Retinal pigment epithelial cell (primary cell): ENCODE results near the gene SHOX.
"Not testable (repeated sequence)": the region's sequence is repeated elsewhere in the genome, so short reads cannot be mapped to it uniquely, and the experiment has no call there.

Source experiments
- DNase-seq: peaks from one replicate; pipeline ENCODE4 v3.0.0-alpha.2; 2010; ENCODE audit warnings: low read depth
- H3K4me3 ChIP-seq: 2 replicates; pipeline ENCODE4 v1.5.1; 2011; ENCODE audit warnings: mild to moderate bottlenecking, low read length, control low read depth, moderate library complexity
- TF ChIP-seq, protein P1 (sequence below): conservative IDR thresholded peaks from 2 replicates; pipeline ENCODE4 v1.5.1; 2011; ENCODE audit warnings: low read depth, low read length, control low read depth, inconsistent platforms

The SHOX gene

DNA sequence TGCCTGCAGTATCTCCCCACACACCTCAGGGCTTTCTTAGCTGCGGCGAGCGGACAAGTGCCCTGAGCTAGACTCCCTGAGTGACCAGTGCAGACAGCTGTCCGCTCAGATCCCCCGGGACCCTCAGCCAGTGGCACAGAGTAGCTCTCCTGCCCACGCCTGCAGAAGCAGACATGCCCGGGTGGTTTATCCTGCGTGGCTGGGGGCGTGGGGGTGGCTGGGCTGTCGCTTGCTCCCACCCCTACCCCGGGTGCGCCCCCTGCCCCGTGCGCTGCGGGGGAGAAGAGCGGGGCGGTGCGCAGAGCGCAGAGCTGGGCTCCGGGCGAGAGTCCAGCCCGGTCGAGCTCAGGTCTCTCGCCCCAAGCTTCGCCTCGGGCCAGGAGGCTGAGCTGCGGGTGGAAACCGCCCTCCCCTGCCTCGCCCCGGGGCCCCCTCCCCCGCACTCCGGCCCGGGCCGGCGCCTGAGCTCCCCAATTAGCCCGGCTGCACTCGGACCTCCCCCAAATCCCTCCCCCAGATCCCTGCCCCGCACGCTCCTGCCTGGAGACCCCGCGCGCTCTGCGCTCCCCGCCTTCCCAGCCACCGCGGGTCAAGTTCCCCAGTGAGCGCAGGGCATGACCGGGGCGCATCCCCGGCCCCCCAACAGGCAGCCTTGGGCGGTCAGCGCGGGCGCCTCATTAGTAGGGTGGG lies 11.7 kb upstream of the SHOX start:
- no peak overlapping the region for H3K4me3 ChIP-seq
- TF ChIP-seq, protein P1, sequence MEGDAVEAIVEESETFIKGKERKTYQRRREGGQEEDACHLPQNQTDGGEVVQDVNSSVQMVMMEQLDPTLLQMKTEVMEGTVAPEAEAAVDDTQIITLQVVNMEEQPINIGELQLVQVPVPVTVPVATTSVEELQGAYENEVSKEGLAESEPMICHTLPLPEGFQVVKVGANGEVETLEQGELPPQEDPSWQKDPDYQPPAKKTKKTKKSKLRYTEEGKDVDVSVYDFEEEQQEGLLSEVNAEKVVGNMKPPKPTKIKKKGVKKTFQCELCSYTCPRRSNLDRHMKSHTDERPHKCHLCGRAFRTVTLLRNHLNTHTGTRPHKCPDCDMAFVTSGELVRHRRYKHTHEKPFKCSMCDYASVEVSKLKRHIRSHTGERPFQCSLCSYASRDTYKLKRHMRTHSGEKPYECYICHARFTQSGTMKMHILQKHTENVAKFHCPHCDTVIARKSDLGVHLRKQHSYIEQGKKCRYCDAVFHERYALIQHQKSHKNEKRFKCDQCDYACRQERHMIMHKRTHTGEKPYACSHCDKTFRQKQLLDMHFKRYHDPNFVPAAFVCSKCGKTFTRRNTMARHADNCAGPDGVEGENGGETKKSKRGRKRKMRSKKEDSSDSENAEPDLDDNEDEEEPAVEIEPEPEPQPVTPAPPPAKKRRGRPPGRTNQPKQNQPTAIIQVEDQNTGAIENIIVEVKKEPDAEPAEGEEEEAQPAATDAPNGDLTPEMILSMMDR = no peak
- DNase-seq = no peak

DNA sequence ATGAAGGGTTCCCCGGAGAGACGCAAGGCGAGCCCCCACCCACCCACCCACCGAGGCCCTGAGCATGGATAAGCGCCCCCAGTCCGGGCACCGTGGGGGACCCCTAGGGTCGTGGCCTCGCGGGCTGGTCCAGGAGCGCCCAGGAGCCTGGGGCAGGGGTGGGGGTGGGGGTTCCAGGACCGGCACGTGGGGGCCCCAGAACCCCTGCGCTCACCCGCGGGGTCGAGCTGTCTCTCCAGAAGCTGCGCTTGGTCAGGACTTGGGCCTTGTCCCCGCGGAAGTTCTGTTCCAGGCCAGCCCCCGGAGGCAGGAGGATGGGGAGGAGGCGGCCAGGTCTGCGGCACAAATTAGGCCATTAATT lies 11.2 kb upstream of the SHOX start:
- TF ChIP-seq, protein P1 = no peak
- H3K4me3 ChIP-seq = no peak overlapping the region
- no peak for DNase-seq

GRCh38 chrX:619812-620531 lies 10.6 kb upstream of the SHOX start:
- TF ChIP-seq, protein P1 = no peak
- H3K4me3 ChIP-seq = no peak overlapping the region
- DNase-seq = no peak

DNA sequence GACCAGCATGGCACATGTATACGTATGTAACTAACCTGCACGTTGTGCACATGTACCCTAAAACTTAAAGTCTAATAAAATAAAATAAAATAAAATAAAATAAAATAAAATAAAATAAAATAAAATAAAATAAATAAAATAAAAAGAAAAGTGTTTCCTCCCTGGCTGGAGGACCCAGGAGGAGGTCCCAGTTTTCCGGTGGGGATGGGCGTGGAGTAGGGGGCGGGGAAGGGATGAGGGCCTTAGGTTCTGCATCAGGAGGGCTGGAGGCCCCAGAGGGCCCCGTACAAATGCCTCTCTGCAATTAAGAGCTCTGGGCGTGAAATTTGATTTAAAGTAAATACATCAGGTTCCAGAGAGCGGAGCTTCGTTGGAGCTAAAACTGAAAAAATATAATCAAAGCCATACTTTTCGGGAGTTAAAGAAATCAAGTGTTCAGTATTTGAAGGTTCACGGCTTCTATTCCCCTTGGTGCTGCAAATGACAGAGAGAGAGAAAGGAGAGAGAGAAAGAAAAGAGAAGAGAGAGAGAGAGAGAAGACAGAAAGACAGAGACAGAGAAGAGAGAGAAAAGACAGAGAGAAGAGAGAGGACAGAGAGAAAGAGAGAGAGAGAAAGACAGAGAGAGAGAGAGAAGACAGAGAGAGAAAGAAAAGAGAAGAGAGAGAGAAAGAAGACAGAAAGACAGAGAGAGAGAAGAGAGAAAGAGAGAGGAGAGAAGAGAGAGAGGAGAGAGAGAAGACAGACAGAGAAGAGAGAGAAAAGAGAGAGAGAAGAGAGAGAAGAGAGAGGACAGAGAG lies 8.7 kb upstream of the SHOX start:
- TF ChIP-seq, protein P1 = no peak
- no peak for DNase-seq
- H3K4me3 ChIP-seq = no peak overlapping the region

- H3K4me3 ChIP-seq, DNase-seq: not testable (repeated sequence)
Observed at GRCh38 chrX:622802-623201, 7.8 kb upstream of the SHOX start.

DNA sequence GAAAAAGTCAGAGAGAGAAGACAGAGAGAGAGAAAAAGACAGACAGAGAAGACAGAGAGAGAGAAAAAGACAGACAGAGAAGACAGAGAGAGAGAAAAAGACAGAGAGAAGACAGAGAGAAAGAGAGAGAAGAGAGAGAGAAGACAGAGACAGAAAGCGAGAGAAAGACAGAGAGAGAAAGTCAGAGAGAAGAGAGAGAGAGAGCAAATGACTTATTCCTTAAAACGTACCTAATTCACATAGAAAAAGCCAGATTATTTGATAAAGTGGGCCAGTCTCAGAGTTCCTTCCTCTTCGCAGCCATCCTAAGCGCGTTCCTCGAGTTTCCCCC lies 7.4 kb upstream of the SHOX start:
- DNase-seq = no peak
- TF ChIP-seq, protein P1 = no peak
- no peak overlapping the region for H3K4me3 ChIP-seq

GRCh38 chrX:623599-624315 lies 6.8 kb upstream of the SHOX start:
- no peak for DNase-seq
- no peak overlapping the region for H3K4me3 ChIP-seq
- TF ChIP-seq, protein P1 = no peak
